GM21619 (cell line): ENCODE results near the gene CTNND2.

ENCODE experiments used
- ATAC-seq: cut with Tn5 transposase; IDR thresholded peaks from one replicate; pipeline ENCODE4 v1.9.1; 2021; ENCODE audit not compliant: unreplicated experiment

The CTNND2 gene

DNA sequence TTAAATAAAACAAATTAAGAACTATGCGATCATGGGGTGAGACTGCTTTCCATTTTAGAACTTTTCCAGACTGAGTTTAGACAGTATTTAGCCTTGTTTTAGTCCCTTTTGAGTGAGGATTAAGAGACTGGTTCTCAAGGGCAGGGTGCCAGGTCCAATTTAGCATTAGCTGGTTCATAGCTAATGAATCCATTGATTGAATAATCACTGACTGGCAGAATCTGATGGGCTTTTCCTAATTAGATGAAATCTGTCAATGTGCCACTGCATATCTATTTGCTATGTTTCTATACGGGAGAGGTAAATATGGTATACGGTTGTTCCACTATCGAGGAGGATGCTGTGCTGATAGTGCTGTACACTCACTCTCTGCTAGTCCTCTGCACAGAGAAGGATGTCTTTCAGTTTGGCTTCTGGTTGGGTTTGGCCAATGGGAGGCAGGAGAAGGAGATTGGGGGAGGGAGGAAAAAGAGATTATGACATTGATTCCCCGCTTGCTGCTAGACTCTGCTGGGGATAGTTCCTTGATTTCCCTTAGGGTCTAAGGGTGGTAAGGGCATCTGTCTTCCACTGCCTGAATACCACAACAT, 496.6 kb downstream of the CTNND2 start:
- no peak for ATAC-seq

DNA sequence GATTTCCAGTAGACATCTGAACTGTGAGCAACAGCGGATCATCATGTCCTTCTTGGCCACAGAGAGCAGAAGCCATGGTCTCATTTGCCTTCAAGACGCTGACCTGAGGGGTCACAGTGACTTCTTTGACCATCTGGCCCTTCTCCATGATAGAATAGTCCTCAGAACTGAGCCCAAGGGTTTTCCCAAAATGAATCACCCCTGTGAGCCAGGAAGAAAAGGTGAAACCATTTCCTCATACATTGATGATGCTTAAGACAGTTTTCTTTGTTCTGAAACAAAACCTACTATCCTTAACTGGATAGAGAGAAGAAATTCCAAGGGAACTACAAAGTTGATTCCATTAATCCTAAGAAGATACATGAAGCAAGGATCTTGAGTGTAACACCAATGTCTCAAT, 503.9 kb downstream of the CTNND2 start:
- ATAC-seq: no peak

DNA sequence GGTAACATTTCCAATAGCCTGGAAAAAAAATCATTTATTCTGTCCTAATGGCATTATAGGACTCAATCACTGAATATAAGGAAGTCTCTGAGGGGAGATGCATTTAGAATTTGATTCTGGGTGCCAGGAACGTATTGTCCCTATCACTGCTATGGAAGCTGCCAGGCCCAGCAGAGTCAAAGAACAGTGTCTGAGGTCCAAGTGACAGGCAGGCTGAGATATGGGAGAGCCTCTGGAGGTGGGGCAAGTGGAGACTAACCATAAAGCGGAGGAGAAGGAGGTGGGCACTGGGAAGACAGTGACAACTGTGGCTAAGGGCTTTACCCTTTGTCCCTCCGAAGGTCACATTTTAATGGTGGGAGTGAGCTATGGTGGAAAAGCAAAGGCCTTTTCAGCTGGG, 505.5 kb downstream of the CTNND2 start:
- ATAC-seq: no peak

- ATAC-seq: no peak
Observed at GRCh38 chr5:11397549-11397948, 506.7 kb downstream of the CTNND2 start.

DNA sequence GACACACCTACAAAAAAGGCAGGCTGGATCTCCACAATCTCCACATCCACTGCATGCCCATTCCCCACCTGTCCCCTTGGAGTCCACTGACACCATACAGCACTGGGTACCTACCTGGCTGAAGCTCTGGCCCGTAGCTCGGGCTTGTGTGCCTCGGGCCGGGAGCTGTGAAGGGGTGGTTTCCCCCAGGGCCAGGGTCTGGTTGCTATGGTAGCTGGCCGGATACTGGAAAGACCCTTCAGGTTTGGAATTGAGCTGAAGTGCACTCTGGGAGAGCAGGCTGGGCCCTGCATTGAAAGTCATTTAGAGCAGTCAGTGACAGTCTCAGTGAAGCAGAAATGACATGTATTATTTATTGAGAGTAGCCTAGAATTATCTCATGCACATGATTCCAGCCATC, 507.3 kb downstream of the CTNND2 start:
- ATAC-seq: no peak

GRCh38 chr5:11394933-11395332, 509.3 kb downstream of the CTNND2 start:
- ATAC-seq: no peak

DNA sequence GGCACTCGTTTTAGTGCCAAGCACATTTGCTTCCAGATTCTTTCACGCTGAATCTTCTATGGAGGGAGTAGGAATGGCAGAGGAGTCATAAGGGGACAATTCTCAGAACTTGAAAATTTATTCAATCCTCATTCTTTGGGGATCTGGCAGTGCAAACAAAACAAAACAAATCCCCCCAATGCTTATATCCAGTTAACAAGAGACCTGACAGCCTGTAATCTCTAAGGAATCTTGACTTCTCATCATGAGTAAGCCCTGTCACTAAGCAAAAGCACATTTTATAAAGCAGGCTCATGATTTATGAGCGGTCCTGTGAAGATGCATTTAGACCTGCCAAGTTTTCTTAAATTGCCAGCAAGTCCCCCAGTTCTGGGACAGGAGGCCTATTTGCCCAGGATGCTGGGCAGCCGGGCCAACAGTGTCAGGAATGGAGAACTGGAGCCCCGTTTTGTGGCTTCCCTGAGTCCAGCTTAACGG, 513.9 kb downstream of the CTNND2 start:
- ATAC-seq: no peak

DNA sequence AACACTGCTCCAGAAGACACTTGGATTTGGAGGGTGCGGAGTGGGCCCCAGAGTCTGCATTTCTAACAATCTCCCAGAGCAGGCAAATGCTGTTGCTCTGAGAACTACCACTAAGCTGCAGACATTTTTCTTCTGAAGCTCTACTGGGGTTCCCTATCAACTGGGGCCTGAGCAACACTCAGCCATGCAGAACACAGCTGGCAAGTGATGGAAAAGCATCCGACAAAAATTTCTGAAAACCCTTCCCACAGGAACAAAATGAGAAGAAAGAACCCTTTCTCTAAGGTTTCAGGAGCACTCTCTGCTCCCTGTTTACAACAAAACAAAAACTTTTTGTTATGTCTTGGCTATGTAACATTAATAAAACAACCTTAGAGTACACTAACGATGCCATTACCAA, 516.9 kb downstream of the CTNND2 start:
- no peak for ATAC-seq

DNA sequence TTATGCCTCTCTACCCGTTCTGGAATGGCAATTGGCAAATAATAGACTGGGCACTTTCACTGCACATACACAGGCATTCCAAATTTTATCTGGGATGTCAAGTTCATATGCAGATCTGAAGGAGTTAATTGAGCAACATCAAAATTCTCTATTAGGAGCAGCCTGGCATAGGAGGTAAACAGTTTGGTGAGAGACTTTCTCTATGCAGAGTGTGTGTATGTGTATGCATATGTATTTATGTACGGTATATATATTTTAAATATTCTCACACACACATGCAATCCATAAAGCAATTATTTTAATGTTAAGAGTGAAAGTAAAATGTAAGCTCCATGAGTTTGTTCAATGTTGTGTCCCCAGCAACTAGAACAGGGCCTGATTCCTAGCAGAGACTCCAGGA, 517.8 kb downstream of the CTNND2 start:
- no peak for ATAC-seq

GRCh38 chr5:11385901-11386293, 518.3 kb downstream of the CTNND2 start:
- no peak for ATAC-seq

DNA sequence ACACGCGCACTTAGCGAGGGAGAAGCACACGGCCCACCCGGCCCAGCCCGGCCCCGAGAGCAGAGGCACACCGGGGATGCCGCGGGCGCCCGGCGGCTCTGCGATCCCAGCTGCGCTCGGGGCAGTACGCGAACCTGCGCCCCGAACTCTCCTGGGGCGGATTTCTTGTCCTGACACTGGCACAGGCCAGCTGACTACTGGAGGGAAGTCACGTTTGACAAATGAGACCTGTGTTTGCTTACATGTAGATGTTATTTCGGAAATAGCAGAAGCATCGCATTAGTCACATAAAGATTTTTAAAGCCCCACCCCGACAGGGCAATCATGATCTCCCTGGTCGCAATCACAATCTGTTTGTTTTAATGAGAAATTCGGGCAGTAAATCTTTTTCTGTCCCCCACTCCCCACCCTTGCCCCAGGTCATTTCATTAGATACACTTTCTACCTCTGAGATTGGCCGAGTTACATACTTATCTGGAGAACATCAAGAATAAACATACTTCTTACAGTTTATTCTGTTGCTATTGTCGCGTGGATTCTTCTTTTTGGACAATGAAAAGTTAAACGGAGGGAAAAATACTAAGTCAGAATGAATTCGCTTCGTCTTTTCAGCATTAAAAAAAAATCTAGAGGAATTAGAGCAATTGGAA, 518.9 kb downstream of the CTNND2 start:
- ATAC-seq: no peak

GRCh38 chr5:11384441-11385250, 519.6 kb downstream of the CTNND2 start:
- no peak for ATAC-seq

DNA sequence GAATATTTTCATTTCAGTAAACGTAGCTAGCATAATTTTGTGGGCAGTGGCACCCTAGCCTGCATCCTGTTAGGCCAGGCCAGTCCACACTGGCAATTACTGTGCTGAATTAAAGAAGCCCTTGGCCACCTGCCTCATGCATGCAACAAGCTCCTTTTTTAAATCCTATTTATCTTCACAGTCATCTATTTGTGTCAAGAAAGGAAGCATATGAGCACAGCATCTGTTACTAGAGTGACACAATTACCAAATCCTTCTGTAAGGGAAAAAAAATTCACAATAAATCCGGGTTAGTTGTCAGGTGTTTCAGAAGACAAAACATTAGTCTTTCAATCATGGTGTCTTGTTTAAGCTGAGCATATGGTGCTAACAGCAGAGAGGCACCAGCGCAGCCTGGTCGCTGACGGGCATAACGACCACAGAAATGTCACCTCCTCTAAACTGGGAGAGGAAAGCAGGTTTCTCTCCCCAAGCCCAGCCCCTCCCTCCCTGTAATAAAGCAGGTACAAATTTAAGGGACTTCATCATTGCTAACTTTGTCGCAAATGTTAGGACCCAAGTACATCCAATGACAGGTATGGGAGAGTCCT, 520.6 kb downstream of the CTNND2 start:
- ATAC-seq: no peak

- no peak for ATAC-seq
Observed at GRCh38 chr5:11378461-11378860, 525.8 kb downstream of the CTNND2 start.

DNA sequence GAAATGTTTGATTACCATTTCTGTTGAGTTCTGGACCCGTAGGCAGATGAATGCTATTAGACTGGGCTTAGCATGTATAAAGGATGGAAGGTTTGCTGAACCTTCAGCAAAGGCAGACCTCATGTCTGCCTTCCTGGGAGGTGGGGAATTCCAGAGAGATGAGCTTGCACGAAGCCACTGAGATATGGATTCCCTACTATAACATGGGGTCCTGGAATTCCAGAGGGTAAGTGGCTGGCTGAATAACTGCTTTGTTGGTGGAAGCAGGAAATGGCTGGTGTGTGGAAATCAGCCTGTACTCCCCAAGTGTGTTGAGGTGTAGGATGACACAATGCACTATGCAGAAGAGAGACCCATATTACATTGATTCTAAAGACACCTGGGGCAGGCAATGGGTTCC, 526.4 kb downstream of the CTNND2 start:
- ATAC-seq: no peak

DNA sequence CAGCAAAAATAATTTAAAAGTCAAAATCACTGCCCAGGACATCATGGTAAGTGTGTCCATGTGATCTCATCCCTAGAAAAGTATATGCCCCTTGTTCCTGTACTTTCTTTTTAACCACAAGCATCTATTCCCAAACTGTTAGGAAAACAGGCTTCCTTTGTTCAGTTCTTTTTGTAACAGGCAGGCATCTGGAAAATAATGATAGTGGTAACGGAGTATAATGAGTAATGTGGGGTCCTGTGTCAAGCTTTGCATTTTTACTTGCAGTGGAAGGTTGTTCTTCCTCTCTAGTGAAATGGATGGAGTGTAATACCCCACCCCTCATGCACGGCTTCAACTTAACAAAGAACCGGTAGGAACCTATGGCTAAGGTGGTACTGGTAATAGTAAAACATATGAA, 532.1 kb downstream of the CTNND2 start:
- ATAC-seq: no peak

- no peak for ATAC-seq
Observed at GRCh38 chr5:11371021-11371420, 533.2 kb downstream of the CTNND2 start.

GRCh38 chr5:11364531-11364930, 539.7 kb downstream of the CTNND2 start:
- no peak for ATAC-seq

DNA sequence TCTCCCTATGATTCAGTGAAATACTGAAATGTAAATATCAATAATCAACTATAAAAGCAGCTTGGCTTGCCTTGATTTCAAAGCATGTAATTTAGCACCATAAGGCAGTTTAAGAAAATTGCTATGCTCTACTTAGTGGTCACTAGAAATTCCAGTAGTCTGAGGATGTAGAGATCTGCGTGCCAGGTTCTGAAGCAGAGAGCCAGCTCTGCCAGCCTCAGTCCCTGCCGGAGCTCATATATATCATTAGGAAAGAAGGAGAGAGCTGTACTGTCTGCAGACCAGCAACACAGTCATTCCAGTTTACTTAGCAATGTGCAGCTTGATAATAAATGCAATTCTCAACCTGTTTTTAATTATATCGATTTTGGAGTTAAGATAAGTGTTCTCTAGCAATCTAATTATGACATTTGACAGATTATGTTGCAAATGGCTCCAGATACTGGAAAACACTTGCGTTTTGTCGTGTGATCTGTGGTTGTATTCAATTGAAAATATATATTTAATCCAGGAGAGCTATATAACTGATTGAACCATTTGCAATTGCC, 540.5 kb downstream of the CTNND2 start:
- ATAC-seq: no peak

GRCh38 chr5:11361768-11362167, 542.5 kb downstream of the CTNND2 start:
- no peak for ATAC-seq

- ATAC-seq: no peak
Observed at GRCh38 chr5:11357928-11358327, 546.3 kb downstream of the CTNND2 start.
